ENCODE data around the gene SUGT1.
"Not testable (repeated sequence)": the region's sequence is repeated elsewhere in the genome, so short reads cannot be mapped to it uniquely, and the experiment has no call there.

Gene SUGT1

DNA sequence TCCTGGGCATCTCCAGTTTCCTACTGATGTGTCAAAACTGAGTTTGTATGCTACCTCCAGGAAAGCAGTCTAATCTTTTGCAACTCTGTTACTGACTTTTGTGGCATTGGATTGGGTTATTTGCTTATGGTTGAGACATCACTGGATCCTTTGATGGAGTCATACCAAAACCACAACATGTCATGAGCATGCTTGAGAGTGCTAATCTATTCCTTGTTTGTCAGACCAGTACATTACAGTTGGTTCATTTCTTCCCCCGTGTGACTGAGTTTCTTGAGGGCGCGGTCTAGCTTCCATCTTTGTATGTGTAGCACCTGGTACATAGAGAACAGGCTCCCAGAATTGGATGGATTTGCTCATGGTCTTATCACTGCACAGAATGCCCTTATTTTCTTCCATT lies 43.2 kb downstream of the SUGT1 start:
- H3K36me3 Mint-ChIP-seq (ENCODE audit: insufficient read depth) = no peaks in the 10 kb centered on the region
- H3K27ac Mint-ChIP-seq = no peak overlapping the region
- ATAC-seq (replicated peaks) = no peak
- H3K4me1 Mint-ChIP-seq (ENCODE audit: low read depth in 2 of 2) = peaks cover 0 to 6% of the 10 kb centered on the region in 2 donors
- DNase-seq = no peak
- H3K4me3 Mint-ChIP-seq = no peak overlapping the region
- H3K9me3 Mint-ChIP-seq = no peaks in the 10 kb centered on the region
- no peaks in the 10 kb centered on the region for H3K27me3 Mint-ChIP-seq

DNA sequence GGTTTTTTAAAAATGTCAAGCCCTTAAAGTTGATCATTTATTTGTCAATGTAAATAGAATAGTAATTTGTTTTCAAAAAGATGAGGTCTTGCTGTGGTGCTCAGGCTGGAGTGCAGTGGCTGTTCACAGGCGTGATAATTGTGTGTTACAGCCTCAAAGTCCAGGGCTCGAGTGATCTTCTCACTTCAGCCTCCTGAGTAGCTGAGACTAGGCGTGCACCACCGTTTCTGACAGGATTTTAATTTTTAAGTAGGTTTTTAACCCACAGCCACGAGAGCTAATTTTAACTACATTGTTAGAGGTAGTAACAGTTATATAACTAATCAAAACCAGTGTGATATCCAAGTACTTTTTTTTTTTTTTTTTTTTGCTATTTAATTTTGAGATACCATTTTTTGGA lies 43.9 kb downstream of the SUGT1 start:
- Mint-ChIP-seq H3K27me3 (no peaks in the 10 kb centered on the region), H3K4me1 (ENCODE audit: low read depth in 2 of 2) (peaks cover 0 to 6% of the 10 kb centered on the region in 2 donors)

DNA sequence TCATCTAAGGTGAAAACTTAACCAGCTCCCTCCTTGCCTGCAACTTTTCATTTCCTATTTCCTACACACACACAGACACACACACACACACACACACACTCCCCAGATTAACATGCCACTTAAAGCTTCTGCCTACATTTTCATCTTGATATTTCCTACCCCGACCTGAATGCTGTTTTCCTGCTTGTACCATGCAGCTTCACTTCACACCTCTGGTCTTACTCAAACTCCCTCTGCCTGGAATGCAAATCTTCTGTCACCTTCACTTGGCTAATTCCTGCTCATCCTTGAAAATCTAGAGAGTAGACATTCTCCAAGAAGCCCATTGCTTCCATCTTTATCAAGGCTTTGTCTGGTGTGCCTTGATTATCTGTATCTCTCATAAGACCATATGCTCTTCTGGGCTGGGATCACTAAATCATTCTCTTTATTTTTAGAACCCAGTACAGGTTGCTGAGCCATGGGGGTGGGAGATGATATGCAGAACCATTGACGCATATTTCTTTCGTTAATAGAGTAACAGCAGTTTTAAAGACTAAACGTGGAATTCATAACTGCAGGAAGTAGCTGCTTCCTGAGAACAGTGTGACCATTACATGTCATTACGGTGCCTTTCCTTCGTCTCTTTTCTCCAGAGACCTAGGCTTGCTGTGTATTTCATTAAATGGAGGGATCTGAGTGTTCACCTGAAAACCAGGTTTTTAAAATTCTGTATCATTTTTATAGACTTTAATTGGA lies 49.3 kb downstream of the SUGT1 start:
- Mint-ChIP-seq H3K36me3 (ENCODE audit: insufficient read depth) (no peaks in the 10 kb centered on the region), H3K4me3 (no peak overlapping the region)

More for the DNA sequence above, 43.9 kb downstream of the SUGT1 start:
- no peak overlapping the region for H3K27ac Mint-ChIP-seq
- no peak overlapping the region for H3K4me3 Mint-ChIP-seq
- ATAC-seq (replicated peaks) = no peak
- DNase-seq = no peak
- H3K36me3 Mint-ChIP-seq (ENCODE audit: insufficient read depth) = no peaks in the 10 kb centered on the region
- H3K9me3 Mint-ChIP-seq = no peaks in the 10 kb centered on the region

DNA sequence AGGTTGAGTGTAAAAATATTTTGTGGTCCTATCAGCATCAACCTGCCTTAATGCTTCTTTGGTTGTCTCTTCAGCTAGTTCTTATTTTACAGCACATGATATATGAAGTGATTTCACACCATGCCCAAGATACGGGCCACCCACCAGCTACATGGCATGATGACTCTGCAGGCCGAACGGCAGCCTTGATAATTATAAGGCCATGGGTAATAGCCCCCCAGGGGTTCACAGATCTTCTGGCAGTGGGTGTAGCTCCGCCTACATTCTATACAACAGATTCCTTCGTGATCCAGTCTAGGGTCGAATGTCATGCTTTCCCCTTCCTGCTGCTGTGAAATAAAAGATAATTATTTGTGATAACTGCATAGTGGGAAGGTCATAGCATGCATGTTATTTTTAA lies 50.8 kb downstream of the SUGT1 start:
- H3K27ac Mint-ChIP-seq = no peak overlapping the region
- DNase-seq (no peak), ATAC-seq (replicated peaks) (no peak)
- H3K27me3 Mint-ChIP-seq = no peaks in the 10 kb centered on the region
- no peak overlapping the region for H3K4me3 Mint-ChIP-seq
- H3K4me1 Mint-ChIP-seq (ENCODE audit: low read depth in 2 of 2) = no peaks in the 10 kb centered on the region
- H3K36me3 Mint-ChIP-seq (ENCODE audit: insufficient read depth) = no peaks in the 10 kb centered on the region
- no peaks in the 10 kb centered on the region for H3K9me3 Mint-ChIP-seq

More for the DNA sequence above, 49.3 kb downstream of the SUGT1 start:
- ATAC-seq (replicated peaks) = no peak
- H3K27me3 Mint-ChIP-seq = no peaks in the 10 kb centered on the region
- peak overlapping the region in 1 of 2 donors; percentile 45 for H3K27ac Mint-ChIP-seq
- H3K9me3 Mint-ChIP-seq = no peaks in the 10 kb centered on the region
- DNase-seq = no peak
- no peaks in the 10 kb centered on the region for H3K4me1 Mint-ChIP-seq (ENCODE audit: low read depth in 2 of 2)

DNA sequence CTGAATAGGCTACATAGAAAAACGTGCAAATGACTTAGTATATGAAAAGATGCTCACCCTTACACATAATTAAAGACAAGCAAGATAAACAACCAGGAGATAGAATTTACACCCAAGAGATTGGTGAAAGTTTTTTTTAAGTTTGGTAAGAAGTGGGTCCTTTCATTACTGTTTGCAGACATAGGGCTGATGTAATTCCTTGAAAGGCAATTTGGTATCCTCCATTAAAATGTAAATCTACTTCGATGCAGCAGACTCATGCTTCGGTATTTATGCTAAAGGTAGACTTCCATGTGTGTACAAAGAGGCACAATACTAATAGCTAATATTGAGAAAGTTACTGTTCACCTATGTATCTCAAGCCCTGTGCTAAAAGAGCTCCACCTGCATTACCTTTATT lies 53.4 kb downstream of the SUGT1 start:
- H3K36me3 Mint-ChIP-seq (ENCODE audit: insufficient read depth) = no peaks in the 10 kb centered on the region
- H3K9me3 Mint-ChIP-seq = no peaks in the 10 kb centered on the region
- no peak for ATAC-seq (replicated peaks)
- no peaks in the 10 kb centered on the region for H3K4me1 Mint-ChIP-seq (ENCODE audit: low read depth in 2 of 2)
- no peak overlapping the region for H3K4me3 Mint-ChIP-seq
- no peak overlapping the region for H3K27ac Mint-ChIP-seq
- no peak for DNase-seq
- H3K27me3 Mint-ChIP-seq = no peaks in the 10 kb centered on the region

DNA sequence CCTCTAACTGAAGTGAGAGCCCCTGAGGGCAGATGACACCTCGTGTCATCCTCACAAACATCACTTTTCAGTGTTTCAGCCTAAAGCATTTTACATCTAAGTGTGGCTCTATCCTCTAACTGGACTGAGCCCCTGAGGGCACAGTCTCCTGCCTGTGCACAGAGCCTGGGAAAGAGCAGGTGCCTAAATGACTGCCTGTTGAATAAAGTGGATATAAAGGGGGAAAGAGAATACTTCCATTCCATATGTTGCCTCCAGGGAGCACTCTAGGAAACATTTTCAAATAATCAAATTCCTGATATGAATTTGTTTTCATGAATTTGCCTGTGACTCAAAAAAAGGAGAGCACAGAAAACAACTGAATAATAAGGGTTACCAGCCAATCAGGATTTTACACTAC lies 54.7 kb downstream of the SUGT1 start:
- ATAC-seq (replicated peaks) (no peak), DNase-seq (no peak)
- Mint-ChIP-seq H3K27me3 (no peaks in the 10 kb centered on the region), H3K4me3 (no peak overlapping the region), H3K9me3 (no peaks in the 10 kb centered on the region), H3K36me3 (ENCODE audit: insufficient read depth) (no peaks in the 10 kb centered on the region), H3K4me1 (ENCODE audit: low read depth in 2 of 2) (no peaks in the 10 kb centered on the region), H3K27ac (no peak overlapping the region)

DNA sequence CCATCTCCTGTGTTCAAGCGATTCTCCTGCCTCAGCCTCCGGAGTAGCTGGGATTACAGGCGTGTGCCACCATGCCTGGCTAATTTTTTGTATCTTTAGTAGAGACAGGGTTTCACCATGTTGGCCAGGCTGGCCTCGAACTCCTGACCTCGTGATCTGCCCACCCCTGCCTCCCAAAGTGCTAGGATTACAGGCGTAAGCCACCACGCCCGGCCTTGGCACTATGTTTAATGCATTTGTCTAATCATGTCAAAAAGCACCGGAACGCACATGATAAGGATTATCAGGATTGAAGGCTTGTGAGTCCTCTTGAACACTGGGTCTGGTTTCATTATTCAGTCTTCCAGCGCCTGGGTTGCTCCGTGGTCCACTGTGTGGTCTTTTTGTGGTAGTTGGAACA lies 55.6 kb downstream of the SUGT1 start:
- not testable (repeated sequence) for H3K36me3 Mint-ChIP-seq (ENCODE audit: insufficient read depth); H3K4me3 Mint-ChIP-seq; H3K4me1 Mint-ChIP-seq (ENCODE audit: low read depth in 2 of 2); H3K27me3 Mint-ChIP-seq; DNase-seq; H3K27ac Mint-ChIP-seq; H3K9me3 Mint-ChIP-seq; ATAC-seq (replicated peaks)

DNA sequence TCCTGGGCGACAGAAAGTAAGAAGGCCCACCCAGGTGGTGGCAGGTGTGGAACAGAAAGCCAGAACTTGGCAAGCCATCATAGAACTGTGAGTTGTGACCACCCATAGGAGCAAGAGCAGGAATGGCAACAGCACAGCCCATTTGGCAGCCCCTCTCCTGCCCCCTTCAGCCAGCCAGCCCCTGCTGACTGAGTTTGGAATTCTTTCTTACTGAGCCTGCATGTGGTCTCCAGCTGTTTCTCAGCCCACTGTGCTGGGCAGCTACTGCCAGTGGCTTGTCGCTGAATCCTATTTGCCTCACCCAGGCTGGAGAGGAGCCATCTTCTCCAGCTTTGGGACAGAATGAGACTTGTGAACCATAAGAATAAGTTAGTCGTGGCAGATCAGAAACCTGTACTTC lies 58.6 kb downstream of the SUGT1 start:
- Mint-ChIP-seq H3K27ac (no peak overlapping the region), H3K4me3 (no peak overlapping the region), H3K4me1 (ENCODE audit: low read depth in 2 of 2) (no peaks in the 10 kb centered on the region), H3K9me3 (no peaks in the 10 kb centered on the region), H3K36me3 (ENCODE audit: insufficient read depth) (no peaks in the 10 kb centered on the region), H3K27me3 (peaks cover 0 to 8% of the 10 kb centered on the region in 2 donors)
- DNase-seq = no peak
- no peak for ATAC-seq (replicated peaks)

DNA sequence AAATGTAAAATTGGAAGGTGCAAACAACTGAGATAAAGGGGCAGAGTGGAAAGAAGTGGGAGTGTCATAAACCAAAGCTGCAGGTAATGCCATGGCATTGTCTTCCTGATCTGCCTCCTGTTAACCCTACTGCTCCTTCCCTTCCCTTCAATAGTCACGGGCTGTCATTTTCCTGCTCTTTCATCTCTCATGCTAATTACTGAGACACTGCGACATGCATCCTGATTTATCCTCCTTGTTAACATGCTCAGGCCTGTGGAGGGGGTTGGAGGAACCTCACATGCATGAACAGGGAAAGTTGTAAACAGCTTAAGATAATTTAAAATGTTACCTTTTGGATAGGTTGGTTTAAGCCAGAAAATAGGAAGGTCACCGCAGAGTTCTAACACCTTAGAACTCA lies 59.7 kb downstream of the SUGT1 start:
- ATAC-seq (replicated peaks) (no peak), DNase-seq (no peak)
- no peak overlapping the region for H3K4me3 Mint-ChIP-seq
- H3K27me3 Mint-ChIP-seq = peaks cover 8 to 19% of the 10 kb centered on the region in 2 donors
- H3K27ac Mint-ChIP-seq = no peak overlapping the region
- H3K4me1 Mint-ChIP-seq (ENCODE audit: low read depth in 2 of 2) = no peaks in the 10 kb centered on the region
- H3K36me3 Mint-ChIP-seq (ENCODE audit: insufficient read depth) = no peaks in the 10 kb centered on the region
- H3K9me3 Mint-ChIP-seq = no peaks in the 10 kb centered on the region

DNA sequence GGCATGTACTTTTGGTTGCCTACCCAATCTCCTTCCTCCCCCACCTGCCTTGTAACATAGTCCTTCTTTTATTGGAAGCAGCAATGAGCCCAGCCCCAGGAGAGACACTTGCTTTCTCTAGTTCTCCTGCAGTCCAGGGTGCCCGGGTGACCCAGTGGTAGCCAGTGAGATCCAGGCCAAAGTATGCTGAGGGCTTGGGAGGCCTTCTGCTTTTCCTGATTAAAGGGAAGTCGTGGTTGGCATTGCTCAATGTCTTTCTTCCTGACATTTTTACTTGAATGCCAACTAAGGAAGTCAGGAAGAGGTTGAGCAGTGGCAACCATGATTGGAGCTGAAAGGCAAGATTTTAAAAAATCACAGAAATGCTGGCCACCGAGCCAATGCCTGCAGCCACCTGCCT lies 61.3 kb downstream of the SUGT1 start:
- no peaks in the 10 kb centered on the region for H3K36me3 Mint-ChIP-seq (ENCODE audit: insufficient read depth)
- H3K27ac Mint-ChIP-seq = no peak overlapping the region
- DNase-seq = no peak
- H3K27me3 Mint-ChIP-seq = peaks cover 23 to 32% of the 10 kb centered on the region in 2 donors
- ATAC-seq (replicated peaks) = no peak
- H3K4me3 Mint-ChIP-seq = no peak overlapping the region
- H3K4me1 Mint-ChIP-seq (ENCODE audit: low read depth in 2 of 2) = no peaks in the 10 kb centered on the region
- peaks cover 0 to 7% of the 10 kb centered on the region in 2 donors for H3K9me3 Mint-ChIP-seq

DNA sequence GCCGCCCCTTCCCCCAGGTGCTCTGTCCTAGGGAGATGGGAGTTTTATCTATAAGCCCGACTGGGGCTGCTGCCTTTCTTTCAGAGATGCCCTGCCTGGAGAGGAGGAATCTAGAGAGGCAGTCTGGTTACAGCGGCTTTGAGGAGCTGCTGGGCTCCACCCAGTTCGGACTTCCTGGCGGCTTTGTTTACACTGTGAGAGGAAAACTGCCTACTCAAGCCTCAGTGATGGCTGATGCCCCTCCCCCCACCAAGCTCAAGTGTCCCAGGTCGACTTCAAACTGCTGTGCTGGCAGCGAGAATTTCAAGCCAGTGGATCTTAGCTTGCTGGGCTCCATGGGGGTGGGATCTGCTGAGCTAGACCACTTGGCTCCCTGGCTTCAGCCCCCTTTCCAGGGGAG lies 68.3 kb downstream of the SUGT1 start:
- H3K4me1 Mint-ChIP-seq (ENCODE audit: low read depth in 2 of 2); DNase-seq; H3K4me3 Mint-ChIP-seq; H3K9me3 Mint-ChIP-seq; H3K27ac Mint-ChIP-seq; H3K36me3 Mint-ChIP-seq (ENCODE audit: insufficient read depth); ATAC-seq (replicated peaks): not testable (repeated sequence)
- peaks cover 73% of the 10 kb centered on the region in 2 donors for H3K27me3 Mint-ChIP-seq

DNA sequence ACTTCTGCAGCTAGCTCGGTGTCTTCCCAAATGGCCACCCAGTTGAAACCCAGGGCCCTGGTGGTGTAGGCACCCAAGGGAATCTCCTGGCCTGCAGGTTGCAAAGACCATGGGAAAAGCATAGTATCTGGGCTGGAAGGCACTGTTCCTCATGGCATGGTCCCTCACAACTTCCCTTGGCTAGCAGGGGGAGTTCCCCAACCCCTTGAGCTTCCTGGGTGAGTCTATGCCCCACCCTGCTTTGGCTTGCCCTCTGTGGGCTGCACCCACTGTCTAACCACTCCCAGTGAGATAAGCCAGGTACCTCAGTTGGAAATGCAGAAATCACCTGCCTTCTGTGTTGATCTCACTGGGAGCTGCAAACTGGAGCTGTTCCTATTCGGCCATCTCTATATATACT lies 68.7 kb downstream of the SUGT1 start:
- not testable (repeated sequence) for ATAC-seq (replicated peaks); H3K4me1 Mint-ChIP-seq (ENCODE audit: low read depth in 2 of 2); H3K4me3 Mint-ChIP-seq; DNase-seq; H3K27ac Mint-ChIP-seq; H3K36me3 Mint-ChIP-seq (ENCODE audit: insufficient read depth); H3K9me3 Mint-ChIP-seq
- H3K27me3 Mint-ChIP-seq = peaks cover 73% of the 10 kb centered on the region in 2 donors

DNA sequence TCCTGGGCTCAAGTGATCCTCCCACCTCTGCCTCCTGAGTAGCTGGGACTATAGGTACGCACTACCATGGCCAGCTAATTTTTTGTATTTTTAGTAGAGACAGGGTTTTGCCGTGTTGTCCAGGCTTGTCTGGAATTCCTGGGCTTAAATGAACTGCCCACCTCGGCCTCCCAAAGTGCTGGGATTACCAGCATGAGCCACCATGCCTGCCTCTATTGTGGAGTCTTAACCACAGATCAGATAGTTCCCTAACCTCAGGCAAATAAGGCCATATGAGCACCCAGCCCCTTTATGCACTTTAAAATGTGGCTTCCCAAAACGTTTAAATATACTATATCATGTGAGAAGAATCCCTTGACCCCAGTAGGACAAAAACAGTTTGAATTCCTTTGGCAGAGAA lies 70.5 kb downstream of the SUGT1 start:
- ATAC-seq (replicated peaks) (no peak), DNase-seq (no peak)
- H3K27me3 Mint-ChIP-seq = peaks cover 58 to 62% of the 10 kb centered on the region in 2 donors
- H3K27ac Mint-ChIP-seq = no peak overlapping the region
- no peaks in the 10 kb centered on the region for H3K4me1 Mint-ChIP-seq (ENCODE audit: low read depth in 2 of 2)
- H3K9me3 Mint-ChIP-seq = peaks cover 2 to 5% of the 10 kb centered on the region in 2 donors
- H3K4me3 Mint-ChIP-seq = no peak overlapping the region
- H3K36me3 Mint-ChIP-seq (ENCODE audit: insufficient read depth) = no peaks in the 10 kb centered on the region

DNA sequence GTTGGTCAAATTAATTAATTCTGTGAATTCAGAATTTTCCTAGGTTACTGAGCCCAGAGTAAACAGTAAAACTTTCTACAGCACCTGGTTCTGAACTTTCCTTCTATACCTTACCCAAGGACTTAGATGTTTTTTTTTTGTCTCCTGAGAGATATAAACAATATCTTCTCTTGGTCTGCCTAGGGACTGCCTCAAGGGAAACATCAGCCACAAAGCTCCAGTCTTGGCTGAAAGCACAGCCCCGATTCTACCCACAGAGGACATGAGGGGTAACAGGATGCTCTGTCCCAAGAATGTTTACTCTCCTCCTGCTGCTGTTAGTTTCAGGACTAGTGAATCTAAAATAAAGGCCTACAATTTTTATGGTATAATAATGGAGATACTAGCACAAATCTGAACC lies 72.7 kb downstream of the SUGT1 start:
- no peaks in the 10 kb centered on the region for H3K36me3 Mint-ChIP-seq (ENCODE audit: insufficient read depth)
- no peaks in the 10 kb centered on the region for H3K9me3 Mint-ChIP-seq
- DNase-seq = no peak
- no peak overlapping the region for H3K4me3 Mint-ChIP-seq
- no peak for ATAC-seq (replicated peaks)
- peaks cover 0 to 8% of the 10 kb centered on the region in 2 donors for H3K4me1 Mint-ChIP-seq (ENCODE audit: low read depth in 2 of 2)
- H3K27ac Mint-ChIP-seq = no peak overlapping the region
- H3K27me3 Mint-ChIP-seq = peaks cover 37 to 42% of the 10 kb centered on the region in 2 donors
